Measurements from ENCODE around the gene KHSRP. TPM values are rescaled to one million over a fixed set of nuclear protein-coding genes. Genes with fewer than 3 reads are reported as not detected.

KHSRP gene
- total RNA-seq, 4 donors from 2014 or later = 79.5 to 147 (median 119) TPM

- WGBS, 2 donors = 92% methylated on average over 5 of the region's 5 CpGs
- peaks cover 3 to 99% (median 9%) of the 10 kb centered on the region in 3 donors for H3K36me3 ChIP-seq
- DNase-seq (ENCODE audit: low spot score in 2 of 2) = no peak
- H3K9me3 ChIP-seq = peaks cover 0 to 44% (median 0%) of the 10 kb centered on the region in 4 donors
- H3K4me1 ChIP-seq = no peaks in the 10 kb centered on the region
- no peak overlapping the region for H3K27ac ChIP-seq
- H3K27me3 ChIP-seq = no peaks in the 10 kb centered on the region
- TF ChIP-seq EP300 (IDR thresholded peaks at IDR 0.05) (no peak), CTCF (IDR thresholded peaks at IDR 0.05) (no peak), POLR2A (IDR thresholded peaks at IDR 0.05) (no peak)
- H3K4me3 ChIP-seq = no peak overlapping the region
These were observed 25.6 kb upstream of the KHSRP start for GRCh38 chr19:6450166-6450565.

GRCh38 chr19:6448045-6448444 lies 23.4 kb upstream of the KHSRP start:
- H3K36me3 ChIP-seq = peaks cover 0 to 97% (median 0%) of the 10 kb centered on the region in 3 donors

GRCh38 chr19:6446452-6446851 lies 21.8 kb upstream of the KHSRP start:
- no peak for DNase-seq (ENCODE audit: low spot score in 2 of 2)
- H3K4me3 ChIP-seq = no peak overlapping the region
- H3K4me1 ChIP-seq = no peaks in the 10 kb centered on the region
- no peak for TF ChIP-seq EP300 (IDR thresholded peaks at IDR 0.05)
- TF ChIP-seq POLR2A (IDR thresholded peaks at IDR 0.05) = no peak
- no peak for TF ChIP-seq CTCF (IDR thresholded peaks at IDR 0.05)
- WGBS, 2 donors = 98% methylated on average over 3 of the region's 3 CpGs
- H3K36me3 ChIP-seq = peaks cover 0 to 97% (median 0%) of the 10 kb centered on the region in 3 donors
- no peak overlapping the region for H3K27ac ChIP-seq
- H3K27me3 ChIP-seq = no peaks in the 10 kb centered on the region
- peaks cover 0 to 20% (median 0%) of the 10 kb centered on the region in 4 donors for H3K9me3 ChIP-seq

More at GRCh38 chr19:6448045-6448444, 23.4 kb upstream of the KHSRP start:
- no peak for DNase-seq (ENCODE audit: low spot score in 2 of 2)
- Histone ChIP-seq H3K4me1 (no peaks in the 10 kb centered on the region), H3K9me3 (peaks cover 0 to 22% (median 0%) of the 10 kb centered on the region in 4 donors), H3K27ac (no peak overlapping the region), H3K27me3 (no peaks in the 10 kb centered on the region), H3K4me3 (no peak overlapping the region)
- WGBS, 2 donors = 90 to 92% methylated on average over 3 of the region's 3 CpGs
- TF ChIP-seq EP300 (IDR thresholded peaks at IDR 0.05) (no peak), POLR2A (IDR thresholded peaks at IDR 0.05) (no peak), CTCF (IDR thresholded peaks at IDR 0.05) (no peak)

GRCh38 chr19:6443986-6444385 lies 19.4 kb upstream of the KHSRP start:
- DNase-seq (ENCODE audit: low spot score in 2 of 2) = no peak
- Histone ChIP-seq H3K4me1 (no peaks in the 10 kb centered on the region), H3K9me3 (peaks cover 0 to 20% (median 0%) of the 10 kb centered on the region in 4 donors), H3K36me3 (peaks cover 0 to 74% (median 0%) of the 10 kb centered on the region in 3 donors), H3K27me3 (no peaks in the 10 kb centered on the region), H3K4me3 (no peak overlapping the region), H3K27ac (no peak overlapping the region)
- WGBS, 2 donors = 87 to 94% methylated on average over 12 to 13 of the region's 13 CpGs
- no peak for TF ChIP-seq POLR2A (IDR thresholded peaks at IDR 0.05)
- no peak for TF ChIP-seq EP300 (IDR thresholded peaks at IDR 0.05)
- no peak for TF ChIP-seq CTCF (IDR thresholded peaks at IDR 0.05)

GRCh38 chr19:6442087-6442688 lies 17.6 kb upstream of the KHSRP start:
- peaks cover 0 to 56% (median 0%) of the 10 kb centered on the region in 3 donors for H3K36me3 ChIP-seq
- WGBS, 2 donors = 86 to 88% methylated on average over 13 of the region's 13 CpGs

More at GRCh38 chr19:6442087-6442688, 17.6 kb upstream of the KHSRP start:
- Histone ChIP-seq H3K4me3 (no peak overlapping the region), H3K27me3 (no peaks in the 10 kb centered on the region), H3K4me1 (no peaks in the 10 kb centered on the region), H3K9me3 (peaks cover 0 to 19% (median 0%) of the 10 kb centered on the region in 4 donors), H3K27ac (no peak overlapping the region)
- DNase-seq (ENCODE audit: low spot score in 2 of 2) = no peak
- TF ChIP-seq CTCF (IDR thresholded peaks at IDR 0.05) (no peak), POLR2A (IDR thresholded peaks at IDR 0.05) (no peak), EP300 (IDR thresholded peaks at IDR 0.05) (no peak)

Measured in tibial nerve (tissue), 4 donors.